ENCODE measurements around the gene DCLK2. TPM values are rescaled to one million over a fixed set of nuclear protein-coding genes. Genes with fewer than 3 reads are reported as not detected.

Gene DCLK2
- total RNA-seq, 2 experiments from 2014 or later = not detected

- H3K27ac Mint-ChIP-seq = no peak overlapping the region
- H3K9me3 Mint-ChIP-seq = no peaks in the 10 kb centered on the region
- H3K27me3 Mint-ChIP-seq = no peaks in the 10 kb centered on the region
- H3K4me3 ChIP-seq (ENCODE audit: low read length) = no peak overlapping the region
- DNase-seq (no peak), ATAC-seq (ENCODE audit: poor library complexity) (no peak)
- no peak overlapping the region for H3K4me3 Mint-ChIP-seq
- H3K27ac ChIP-seq (ENCODE audit: low read depth in 1 of 2, low read length in 2 of 2) = no peak overlapping the region
- no peaks in the 10 kb centered on the region for H3K4me1 ChIP-seq (ENCODE audit: insufficient read depth, low read length)
- H3K9me3 ChIP-seq (ENCODE audit: control insufficient read depth in 1 of 2, insufficient read depth in 1 of 2, low read length in 2 of 2) = no peaks in the 10 kb centered on the region
- H3K27me3 ChIP-seq (ENCODE audit: control insufficient read depth in 1 of 2, insufficient read depth in 2 of 2, low read length in 2 of 2) = no peaks in the 10 kb centered on the region
- intact Hi-C loops (cut with DNase I, micrococcal nuclease) = no loop called here
- no peaks in the 10 kb centered on the region for H3K36me3 ChIP-seq (ENCODE audit: insufficient read depth, low read length)
- no peak for TF ChIP-seq CTCF (IDR thresholded peaks at IDR 0.05)
- H3K4me1 Mint-ChIP-seq (ENCODE audit: low read depth) = no peaks in the 10 kb centered on the region
- CTCF ChIA-PET = no interaction called here
- POLR2A ChIA-PET = no interaction called here
- no peaks in the 10 kb centered on the region for H3K36me3 Mint-ChIP-seq (ENCODE audit: low read depth)
Measured at GRCh38 chr4:150173982-150174398, 95.7 kb downstream of the DCLK2 start.

- ChIA-PET CTCF (no interaction called here), POLR2A (no interaction called here)
- H3K36me3 ChIP-seq (ENCODE audit: insufficient read depth, low read length) = no peaks in the 10 kb centered on the region
- peaks cover 11% of the 10 kb centered on the region for H3K27me3 Mint-ChIP-seq
- no peaks in the 10 kb centered on the region for H3K27me3 ChIP-seq (ENCODE audit: control insufficient read depth in 1 of 2, insufficient read depth in 2 of 2, low read length in 2 of 2)
- H3K4me3 ChIP-seq (ENCODE audit: low read length) = no peak overlapping the region
- H3K9me3 Mint-ChIP-seq = no peaks in the 10 kb centered on the region
- no peak for ATAC-seq (ENCODE audit: poor library complexity)
- no peaks in the 10 kb centered on the region for H3K4me1 Mint-ChIP-seq (ENCODE audit: low read depth)
- H3K9me3 ChIP-seq (ENCODE audit: control insufficient read depth in 1 of 2, insufficient read depth in 1 of 2, low read length in 2 of 2) = no peaks in the 10 kb centered on the region
- H3K36me3 Mint-ChIP-seq (ENCODE audit: low read depth) = no peaks in the 10 kb centered on the region
- H3K27ac Mint-ChIP-seq = no peak overlapping the region
- no peaks in the 10 kb centered on the region for H3K4me1 ChIP-seq (ENCODE audit: insufficient read depth, low read length)
- H3K4me3 Mint-ChIP-seq = no peak overlapping the region
- no peak for TF ChIP-seq CTCF (IDR thresholded peaks at IDR 0.05)
- intact Hi-C loops (cut with DNase I, micrococcal nuclease) = no loop called here
- no peak overlapping the region for H3K27ac ChIP-seq (ENCODE audit: low read depth in 1 of 2, low read length in 2 of 2)
- no peak for DNase-seq
Measured at GRCh38 chr4:150176547-150176946, 98.3 kb downstream of the DCLK2 start.

GRCh38 chr4:150178161-150178560 is 99.9 kb downstream of the DCLK2 start:
- POLR2A ChIA-PET = no interaction called here

More at GRCh38 chr4:150178161-150178560, 99.9 kb downstream of the DCLK2 start:
- ATAC-seq (ENCODE audit: poor library complexity) = no peak
- Histone ChIP-seq H3K4me1 (ENCODE audit: insufficient read depth, low read length) (no peaks in the 10 kb centered on the region), H3K9me3 (ENCODE audit: control insufficient read depth in 1 of 2, insufficient read depth in 1 of 2, low read length in 2 of 2) (no peaks in the 10 kb centered on the region), H3K36me3 (ENCODE audit: insufficient read depth, low read length) (no peaks in the 10 kb centered on the region), H3K27me3 (ENCODE audit: control insufficient read depth in 1 of 2, insufficient read depth in 2 of 2, low read length in 2 of 2) (no peaks in the 10 kb centered on the region), H3K27ac (ENCODE audit: low read depth in 1 of 2, low read length in 2 of 2) (no peak overlapping the region), H3K4me3 (ENCODE audit: low read length) (no peak overlapping the region)
- no peak for TF ChIP-seq CTCF (IDR thresholded peaks at IDR 0.05)
- Mint-ChIP-seq H3K27ac (no peak overlapping the region), H3K9me3 (no peaks in the 10 kb centered on the region), H3K4me3 (no peak overlapping the region), H3K27me3 (peaks cover 11% of the 10 kb centered on the region), H3K4me1 (ENCODE audit: low read depth) (no peaks in the 10 kb centered on the region), H3K36me3 (ENCODE audit: low read depth) (no peaks in the 10 kb centered on the region)
- CTCF ChIA-PET = no interaction called here
- no peak for DNase-seq
- intact Hi-C loops (cut with DNase I, micrococcal nuclease) = no loop called here

Data from CD4-positive, alpha-beta T cell (primary cell).